GM21367 (cell line): ENCODE results near the gene NPAS3.

Experiments used
- ATAC-seq: cut with Tn5 transposase; IDR thresholded peaks from one replicate; pipeline ENCODE4 v1.9.1; 2021; ENCODE audit not compliant: unreplicated experiment

NPAS3 gene

GRCh38 chr14:33567731-33568130 is 629.1 kb downstream of the NPAS3 start:
- ATAC-seq, result no peak

DNA sequence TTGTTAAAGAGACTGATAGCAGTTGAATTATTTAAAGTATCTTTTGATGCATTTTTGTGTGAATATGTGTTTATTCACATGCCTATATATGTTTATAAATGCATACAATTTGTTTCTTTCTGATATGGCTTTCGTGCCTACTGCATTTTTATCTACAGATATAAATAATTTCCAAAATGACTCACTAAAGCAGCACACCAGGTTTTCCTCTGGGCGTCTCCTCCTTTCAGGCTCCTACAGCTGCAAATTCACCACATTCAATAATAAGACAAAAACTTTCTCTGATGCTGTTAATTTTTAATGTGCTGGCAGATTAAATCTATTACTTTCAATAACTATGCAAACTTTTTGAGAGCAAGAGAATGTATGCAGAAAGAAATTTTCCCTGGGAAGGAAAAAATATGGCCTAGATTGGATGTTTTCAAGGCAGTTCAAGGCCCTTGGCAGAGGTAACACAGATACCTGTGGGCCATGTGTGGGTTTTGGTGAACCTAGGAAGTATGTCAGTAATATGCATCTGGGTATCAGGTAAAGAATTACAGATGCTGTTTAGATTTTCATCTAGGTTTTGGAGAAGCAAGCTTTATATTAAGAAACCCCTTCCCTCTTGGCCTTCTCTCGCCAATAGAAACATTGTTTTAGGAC is 630.4 kb downstream of the NPAS3 start:
- ATAC-seq, result no peak

DNA sequence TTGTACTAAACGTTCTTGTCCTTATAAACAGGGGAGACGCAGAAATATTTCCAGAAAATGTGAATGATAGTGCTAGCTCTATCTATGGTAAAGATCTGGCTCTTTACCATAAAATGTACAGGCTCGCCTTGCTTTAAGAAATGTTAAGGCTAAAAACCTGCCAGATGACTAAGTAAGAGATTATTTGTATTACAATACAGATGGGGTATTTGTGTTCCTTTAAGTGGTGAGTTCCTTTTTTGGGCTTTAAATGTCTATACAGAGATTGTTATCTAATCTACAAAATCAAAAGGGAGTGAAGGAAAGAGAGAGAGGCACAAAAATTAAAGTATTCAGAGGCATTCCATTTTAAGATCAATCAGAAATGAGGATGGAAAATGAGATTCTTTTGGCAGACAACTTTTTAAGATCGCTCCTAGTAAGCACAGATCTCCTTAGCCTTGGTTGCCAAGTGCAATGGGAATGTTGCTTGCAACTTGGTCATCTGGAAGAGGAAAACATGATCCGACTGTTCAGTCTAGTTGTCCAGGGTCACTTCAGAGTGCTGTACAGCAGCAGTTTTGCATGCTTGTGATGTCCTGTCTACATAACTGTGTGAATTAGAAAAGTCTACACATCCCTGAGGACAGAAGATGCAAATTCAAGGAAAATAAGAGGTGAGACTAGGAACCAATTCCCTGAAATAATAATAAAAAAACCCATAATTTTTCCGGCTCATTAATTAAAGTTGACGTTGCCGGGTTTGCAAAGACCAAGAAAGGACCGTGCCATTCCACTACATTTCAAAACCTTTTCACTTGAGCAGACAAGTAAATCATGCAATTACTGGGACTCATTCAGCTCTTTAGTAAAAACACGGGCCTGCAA is 631.4 kb downstream of the NPAS3 start:
- ATAC-seq, result no peak

- ATAC-seq, result no peak
These were observed 632.1 kb downstream of the NPAS3 start for GRCh38 chr14:33570694-33571310.

DNA sequence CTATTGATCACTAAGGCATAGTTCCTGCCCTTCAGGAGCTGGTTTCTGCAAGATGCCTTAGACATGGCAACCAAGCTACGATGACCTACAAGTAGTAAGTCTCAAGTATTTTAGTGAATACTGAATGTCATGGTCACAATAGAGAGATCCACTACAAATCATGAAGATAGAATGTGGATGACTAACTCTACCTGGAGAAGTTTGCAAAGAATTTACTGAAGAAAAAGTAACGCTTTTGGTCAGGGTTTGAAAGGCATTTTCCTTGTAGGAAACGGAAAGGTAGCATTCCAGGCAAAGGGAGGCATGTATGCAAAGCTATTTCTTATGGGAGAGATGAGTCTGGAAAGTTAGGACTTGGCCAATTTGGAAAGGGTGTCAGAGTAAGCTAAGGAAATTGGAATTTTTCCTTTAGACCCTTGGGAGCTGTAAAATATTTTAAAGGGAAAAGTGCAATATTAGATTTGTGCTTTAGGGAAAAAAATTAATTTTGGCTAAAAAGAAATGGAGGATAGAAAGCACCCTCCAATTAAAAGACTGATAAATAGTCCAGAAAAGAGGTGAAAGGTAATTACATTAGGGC is 634.7 kb downstream of the NPAS3 start:
- no peak for ATAC-seq

DNA sequence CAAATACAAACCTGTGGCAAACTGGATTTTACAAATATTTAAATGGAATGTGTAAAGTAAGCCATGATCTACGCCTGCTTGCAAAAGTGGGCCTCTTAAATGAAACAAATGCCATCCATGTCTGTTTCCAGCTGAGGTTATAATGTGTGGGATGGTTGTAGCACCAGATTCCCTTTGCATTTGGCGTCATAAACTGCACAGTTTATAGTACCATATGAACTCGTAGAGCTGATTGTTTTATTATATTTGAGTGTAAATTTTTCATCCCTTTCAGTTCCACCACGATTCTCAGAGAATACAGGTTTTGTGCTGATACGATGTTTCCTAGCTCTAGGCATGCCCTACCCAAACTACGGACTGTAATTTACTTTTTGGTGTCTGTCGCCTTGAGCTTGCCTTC is 637.3 kb downstream of the NPAS3 start:
- ATAC-seq, result no peak

DNA sequence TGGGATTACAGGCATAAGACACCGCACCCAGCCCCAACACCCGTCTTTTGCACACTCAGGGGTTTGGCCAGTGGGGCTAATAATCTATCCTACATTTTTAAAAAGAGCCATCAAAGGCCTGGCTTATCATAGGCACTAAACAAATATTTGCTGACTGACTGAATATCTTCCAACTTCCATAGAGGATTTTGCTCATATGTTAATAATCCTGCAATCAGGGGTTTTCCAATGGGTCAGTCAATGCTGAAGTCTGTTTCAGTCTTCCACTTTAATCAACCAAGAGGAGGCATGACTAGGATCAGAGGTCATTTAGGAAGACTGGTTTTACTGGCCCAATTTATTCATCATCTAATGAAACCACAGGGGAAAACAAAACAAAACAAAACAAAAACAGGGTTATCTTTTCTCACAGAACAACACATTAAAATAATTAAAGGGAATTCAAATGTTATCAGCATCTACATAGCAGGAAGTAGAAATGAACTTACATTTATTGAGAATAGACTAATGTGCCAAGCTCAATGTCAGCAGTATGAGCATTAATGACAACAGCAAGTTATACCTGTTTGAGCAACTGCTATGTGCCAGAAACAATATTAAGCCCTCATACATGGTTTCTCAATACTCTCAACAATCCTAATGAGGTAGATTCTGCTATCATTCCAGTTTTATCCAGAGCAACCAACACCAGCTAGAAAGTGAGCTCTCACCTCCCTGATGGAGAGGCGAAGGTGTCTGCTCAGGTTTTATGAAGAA is 640.0 kb downstream of the NPAS3 start:
- no peak for ATAC-seq

DNA sequence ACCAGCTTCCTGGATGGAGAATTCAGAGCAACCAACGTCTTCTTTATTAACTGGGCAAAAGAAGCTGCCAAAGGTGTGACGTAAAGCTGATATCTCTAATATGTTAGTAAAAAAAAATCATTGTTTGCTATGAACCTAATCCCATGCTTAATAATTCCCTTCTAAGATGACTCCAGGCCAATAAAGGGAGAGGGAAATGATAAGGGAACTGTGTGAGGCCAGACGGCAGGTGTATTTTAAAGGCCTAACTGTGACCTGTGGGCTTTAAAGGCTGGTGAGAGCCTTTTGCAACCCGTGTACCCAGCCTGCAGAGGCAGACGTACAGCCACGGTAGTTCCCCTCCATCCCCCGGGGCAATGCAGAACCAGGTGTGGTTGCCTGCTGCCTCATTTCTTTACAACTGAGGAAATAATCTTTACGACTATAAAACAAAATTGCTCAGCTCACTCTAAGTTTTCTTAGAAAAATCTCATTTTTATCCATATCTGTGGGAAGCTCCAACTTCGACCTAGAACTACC is 641.6 kb downstream of the NPAS3 start:
- no peak for ATAC-seq

- ATAC-seq, result no peak
These were observed 642.2 kb downstream of the NPAS3 start for GRCh38 chr14:33580841-33581240.

DNA sequence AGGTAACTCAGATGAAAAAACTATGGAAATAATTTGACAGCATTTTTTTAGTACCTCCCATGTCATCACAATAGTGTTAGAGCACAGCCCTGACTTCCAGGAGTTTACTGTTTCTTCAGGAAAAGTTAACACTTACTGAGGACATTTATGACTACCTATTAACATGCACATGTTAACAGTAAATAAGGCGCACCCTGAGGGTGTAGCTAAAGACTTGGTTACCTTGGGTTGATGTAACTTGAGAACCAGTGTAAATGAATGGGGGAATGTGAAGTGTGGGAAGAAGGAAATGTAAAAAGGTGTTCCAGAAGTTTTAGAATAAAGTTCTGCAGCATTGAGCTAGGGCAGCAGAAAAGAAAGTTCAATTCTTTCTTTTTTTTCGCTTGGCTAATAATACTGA is 646.0 kb downstream of the NPAS3 start:
- no peak for ATAC-seq

- ATAC-seq, result no peak
These were observed 648.1 kb downstream of the NPAS3 start for GRCh38 chr14:33586806-33587205.

- ATAC-seq, result no peak
These were observed 649.1 kb downstream of the NPAS3 start for GRCh38 chr14:33587791-33588190.

DNA sequence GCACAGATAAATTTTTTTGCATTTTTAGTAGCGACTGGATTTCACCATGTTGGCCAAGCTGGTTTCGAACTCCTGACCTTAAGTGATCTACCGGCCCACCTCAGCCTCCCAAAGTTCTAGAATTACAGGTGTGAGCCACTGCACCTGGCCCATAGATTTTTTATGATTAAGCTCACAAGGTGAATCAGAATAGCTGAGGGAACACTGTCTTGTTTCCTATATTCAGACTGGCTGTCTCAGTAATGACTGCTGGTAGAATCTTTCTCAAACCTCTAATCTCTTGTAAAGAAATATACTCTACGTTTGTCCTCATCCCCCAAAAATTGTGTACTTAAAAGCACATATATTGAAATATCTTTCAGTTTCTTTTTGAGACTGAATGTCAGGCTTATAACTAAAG is 650.1 kb downstream of the NPAS3 start:
- ATAC-seq, result no peak

GRCh38 chr14:33589334-33589733 is 650.7 kb downstream of the NPAS3 start:
- ATAC-seq, result no peak

- ATAC-seq, result no peak
These were observed 652.4 kb downstream of the NPAS3 start for GRCh38 chr14:33590891-33591630.

GRCh38 chr14:33592297-33592696 is 653.6 kb downstream of the NPAS3 start:
- no peak for ATAC-seq

GRCh38 chr14:33596211-33597080 is 657.8 kb downstream of the NPAS3 start:
- ATAC-seq, result no peak

- no peak for ATAC-seq
These were observed 659.9 kb downstream of the NPAS3 start for GRCh38 chr14:33598582-33598981.

DNA sequence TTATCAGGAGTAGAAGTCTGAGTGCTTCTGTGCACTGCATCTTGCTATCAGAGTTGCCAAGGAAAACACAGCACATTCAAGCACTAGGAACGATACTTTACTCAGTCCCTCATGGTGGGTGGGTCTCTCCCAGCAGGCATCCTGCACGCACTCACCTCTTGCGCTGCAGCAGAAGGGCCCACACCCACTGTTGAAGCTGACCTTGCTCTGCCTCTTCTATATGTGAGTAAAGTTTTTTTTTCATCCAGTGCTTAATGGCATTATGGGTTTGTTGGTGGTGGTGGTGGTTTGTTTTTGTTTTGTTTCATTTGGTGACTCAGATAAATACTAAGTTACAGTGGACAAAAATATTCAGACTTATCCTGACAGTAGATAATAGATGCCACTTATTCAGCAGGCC is 663.7 kb downstream of the NPAS3 start:
- ATAC-seq, result no peak
